Fibroblast of peridontal ligament (primary cell): ENCODE measurements around the gene ZC3H11A.
"Not testable (repeated sequence)": the region's sequence is repeated elsewhere in the genome, so short reads cannot be mapped to it uniquely, and the experiment has no call there.

ENCODE experiments used
- DNase-seq: peaks from one replicate; pipeline ENCODE4 v3.0.0-alpha.2; 2010; ENCODE audit errors: extremely low read depth

The ZC3H11A gene

DNA sequence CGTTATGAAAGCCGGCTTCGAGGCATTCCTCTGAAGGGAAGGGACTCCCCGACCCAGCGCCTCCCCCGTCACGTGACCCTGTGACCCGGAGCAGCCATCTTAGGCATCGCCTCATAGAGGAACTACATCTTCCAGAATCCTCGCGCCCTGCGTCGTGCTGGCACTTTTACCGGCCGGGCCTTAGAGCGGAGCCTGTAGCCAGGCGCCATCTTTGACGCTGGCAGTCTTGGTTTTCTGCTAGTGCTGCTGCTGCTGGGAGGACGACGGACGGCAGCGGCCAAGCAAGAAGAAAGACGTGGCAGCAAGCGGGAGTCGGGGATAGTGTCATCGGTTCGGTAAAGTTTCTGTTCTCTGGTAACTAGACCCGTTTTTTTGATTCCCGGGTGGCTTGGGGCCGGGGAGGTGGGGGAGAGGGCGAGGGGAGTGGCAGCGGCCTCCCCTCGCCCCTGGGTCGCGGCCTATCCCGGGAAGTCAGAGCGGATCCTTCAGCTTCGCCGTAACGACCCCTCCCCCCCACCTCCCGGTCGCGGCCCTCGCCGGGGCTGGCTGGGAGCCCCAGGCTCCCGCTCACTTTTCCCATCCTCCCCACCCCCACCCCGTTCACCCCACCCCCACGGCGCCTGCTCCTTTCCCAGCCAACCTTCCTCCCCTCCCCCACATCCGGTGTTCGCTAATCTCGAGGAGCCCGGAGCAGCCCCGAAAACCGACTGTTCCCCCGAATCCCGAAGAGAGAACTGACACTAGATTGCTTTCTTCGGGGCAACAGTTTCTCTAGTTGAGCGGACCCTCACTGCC, at the start of gene ZC3H11A, which contains the start of gene ZBED6:
ZC3H11A (plus strand) TSS at position 183 of the 795 bp plus-strand sequence. CDS start 21,448 bp downstream, outside the sequence.
ZBED6 (plus strand) TSS at position 183 of the 795 bp plus-strand sequence. CDS start 1,900 bp downstream, outside the sequence.
- DNase-seq = peak; percentile 98

DNA sequence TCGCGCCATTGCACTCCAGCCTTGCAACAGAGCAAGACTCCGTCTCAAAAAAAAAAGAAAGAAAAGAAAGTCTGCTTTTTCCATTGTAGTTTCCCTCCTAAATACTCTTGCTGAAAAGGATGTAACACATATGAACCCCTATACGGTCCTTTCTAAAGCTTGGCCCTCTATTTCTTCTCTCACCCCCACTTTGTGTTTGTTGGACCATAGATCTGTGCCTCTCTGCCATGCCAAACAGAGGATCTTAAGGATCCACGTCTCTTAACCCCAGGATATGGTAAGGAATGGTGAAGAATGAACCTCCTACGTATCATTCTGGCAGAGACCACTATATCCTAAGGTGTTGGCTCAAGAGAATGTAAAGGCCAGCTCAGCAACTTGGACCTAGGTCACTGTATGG, 49.1 kb upstream of the ZC3H11A start:
- no peak for DNase-seq

DNA sequence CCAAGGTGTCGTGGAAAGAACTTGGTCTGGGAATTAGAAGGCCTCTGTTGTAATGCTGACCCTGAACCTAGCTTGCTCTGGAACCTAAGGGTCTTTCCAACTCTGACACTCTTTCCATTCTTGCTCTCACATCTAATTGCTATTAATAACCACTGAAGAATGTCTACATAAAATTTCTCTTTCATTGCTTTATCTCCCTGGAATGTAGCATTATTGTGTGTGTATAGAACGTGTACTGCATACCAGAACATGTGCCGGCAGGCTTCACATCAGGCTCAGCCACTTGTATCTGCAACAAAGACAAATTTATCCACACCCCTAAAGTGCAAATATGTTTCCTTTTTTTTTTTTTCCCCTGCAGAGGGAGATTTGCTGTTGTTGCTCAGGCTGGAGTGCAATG, 44.4 kb upstream of the ZC3H11A start:
- DNase-seq = no peak

DNA sequence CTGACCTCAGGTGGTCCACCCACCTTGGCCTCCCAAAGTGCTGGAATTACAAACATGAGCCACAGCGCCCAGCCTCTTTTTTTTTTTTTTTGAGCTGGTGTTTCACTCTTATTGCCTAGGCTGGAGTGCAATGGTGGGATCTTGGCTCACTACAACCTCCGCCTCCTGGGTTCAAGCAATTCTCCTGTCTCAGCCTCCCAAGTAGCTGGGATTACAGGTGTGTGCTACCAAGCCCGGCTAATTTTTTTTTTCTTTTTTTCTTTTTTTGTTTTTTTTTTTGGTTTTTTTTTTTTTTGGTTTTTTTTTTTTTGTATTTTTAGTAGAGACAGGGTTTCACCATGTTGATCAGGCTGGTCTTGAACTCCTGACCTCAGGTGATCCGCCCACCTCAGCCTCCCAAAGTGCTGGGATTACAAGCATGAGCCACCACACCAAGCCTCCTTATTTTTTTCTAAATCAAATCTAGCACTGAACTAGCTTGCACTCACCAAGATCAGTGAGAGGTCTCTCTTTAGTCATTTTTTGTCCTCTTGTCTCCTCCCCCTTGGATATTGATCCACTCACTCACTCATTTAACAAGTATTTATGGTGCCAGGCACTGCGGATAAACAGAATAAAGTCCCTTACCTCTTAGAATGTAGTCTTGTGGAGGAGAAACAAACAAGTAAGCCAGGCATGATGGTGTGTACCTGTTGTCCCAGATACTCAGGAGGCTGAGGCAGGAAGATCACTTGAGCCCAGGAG, 43.6 kb upstream of the ZC3H11A start:
- not testable (repeated sequence) for DNase-seq

DNA sequence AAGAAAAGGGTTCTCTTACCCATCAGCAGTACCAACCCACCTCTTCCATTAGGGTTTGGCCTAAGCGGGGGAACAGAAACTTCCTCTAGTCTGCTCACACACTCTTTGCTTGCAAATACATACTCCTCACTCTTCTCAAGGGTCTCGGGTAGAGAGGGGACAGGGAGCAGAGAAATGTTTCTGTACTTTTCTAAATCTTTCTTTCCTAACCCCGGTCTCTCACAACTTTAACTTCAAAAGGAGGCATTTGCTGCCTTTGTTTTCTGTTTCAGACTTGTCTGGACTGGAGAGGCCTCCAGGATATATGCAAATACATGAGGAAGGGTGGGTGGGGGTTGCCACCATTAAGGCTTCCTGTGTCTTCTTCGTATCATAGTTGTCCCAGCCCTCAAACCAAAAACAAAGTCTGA, 41.0 kb upstream of the ZC3H11A start:
- no peak for DNase-seq

DNA sequence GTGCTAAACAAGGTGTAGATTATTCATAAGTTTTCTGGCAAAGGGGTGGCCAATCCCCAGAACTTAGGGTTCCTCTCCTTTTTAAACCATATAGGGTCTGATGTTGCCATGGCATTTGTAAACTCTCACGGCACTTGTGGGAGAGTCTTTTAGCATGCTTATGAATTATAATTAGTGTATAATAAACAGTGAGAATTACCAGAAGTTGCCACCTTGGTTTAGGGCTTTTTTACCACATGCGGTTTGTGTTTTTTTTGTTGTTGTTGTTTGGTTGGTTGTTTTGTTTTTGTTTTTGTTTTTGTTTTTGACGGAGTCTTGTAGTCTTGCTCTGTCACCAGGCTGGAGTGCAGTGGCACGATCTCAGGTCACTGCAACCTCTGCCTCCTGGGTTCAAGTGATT, 39.4 kb upstream of the ZC3H11A start:
- no peak for DNase-seq

DNA sequence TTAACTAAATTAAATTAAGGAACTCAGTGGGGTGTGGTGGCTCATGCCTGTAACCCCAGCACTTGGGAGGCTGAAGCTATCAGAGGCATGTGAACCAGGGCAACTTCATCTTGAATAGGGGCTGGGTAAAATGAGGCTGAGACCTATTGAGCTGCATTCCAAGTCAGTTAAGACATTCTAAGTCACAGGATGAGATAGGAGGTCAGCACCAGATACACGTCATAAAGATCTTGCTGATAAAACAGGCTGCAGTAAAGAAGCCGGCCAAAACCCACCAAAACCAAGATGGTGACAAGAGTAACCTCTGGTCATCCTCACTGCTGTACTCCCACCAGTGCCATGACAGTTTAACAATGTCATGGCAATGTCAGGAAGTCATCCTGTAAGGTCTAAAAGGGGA, 36.7 kb upstream of the ZC3H11A start:
- DNase-seq = not testable (repeated sequence)

DNA sequence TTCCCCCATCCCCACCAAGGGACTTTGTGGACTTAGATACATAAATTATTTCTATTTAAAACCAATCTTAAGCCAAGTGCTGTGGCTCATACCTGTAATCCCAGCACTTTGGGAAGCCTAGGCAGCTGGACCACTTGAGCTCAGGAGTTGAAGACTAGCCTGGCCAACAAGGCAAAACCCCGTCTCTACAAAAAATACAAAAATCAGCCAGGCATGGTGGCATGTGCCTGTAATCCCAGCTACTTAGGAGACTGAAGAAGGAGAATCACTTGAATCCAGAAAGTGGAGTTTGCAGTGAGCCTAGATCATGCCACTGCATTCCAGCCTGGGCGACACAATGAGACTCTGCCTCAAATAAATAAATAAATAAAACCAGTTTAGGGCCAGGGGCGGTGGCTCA, 34.9 kb upstream of the ZC3H11A start:
- DNase-seq = no peak

DNA sequence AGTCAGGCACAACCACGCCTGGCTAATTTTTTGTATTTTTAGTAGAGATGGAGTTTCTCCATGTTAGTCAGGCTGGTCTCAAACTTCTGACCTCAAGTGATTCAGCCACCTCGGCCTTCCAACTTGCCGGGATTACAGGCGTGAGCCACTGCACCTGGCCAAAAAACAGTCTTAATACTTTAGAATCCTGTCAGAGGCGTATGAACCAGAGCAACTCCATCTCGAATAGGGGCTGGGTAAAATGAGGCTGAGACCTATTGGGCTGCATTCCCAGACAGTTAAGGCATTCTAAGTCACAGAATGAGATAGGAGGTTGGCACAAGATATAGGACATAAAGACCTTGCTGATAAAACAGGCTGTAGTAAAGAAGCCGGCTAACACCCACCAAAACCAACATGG, 33.5 kb upstream of the ZC3H11A start:
- DNase-seq = not testable (repeated sequence)

DNA sequence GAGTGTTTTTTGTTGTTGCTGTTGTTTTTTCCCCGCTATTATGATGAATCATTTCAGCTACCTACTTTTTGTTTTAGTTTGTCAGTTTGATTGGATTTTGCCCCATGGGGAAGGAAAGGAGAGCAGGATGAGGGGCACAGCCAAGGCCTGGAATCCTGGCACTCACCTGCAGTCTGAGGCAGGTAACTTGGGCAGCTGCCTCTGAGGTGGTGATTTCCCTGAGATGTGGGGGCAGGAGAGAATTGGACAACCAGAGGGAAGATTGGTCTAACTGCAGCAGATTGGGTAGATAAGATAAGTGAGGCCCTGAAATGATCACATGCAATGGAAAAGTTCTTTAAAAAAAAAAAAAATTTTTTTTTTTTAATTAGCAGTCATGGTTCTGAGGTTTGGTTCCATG, 31.9 kb upstream of the ZC3H11A start:
- no peak for DNase-seq

DNA sequence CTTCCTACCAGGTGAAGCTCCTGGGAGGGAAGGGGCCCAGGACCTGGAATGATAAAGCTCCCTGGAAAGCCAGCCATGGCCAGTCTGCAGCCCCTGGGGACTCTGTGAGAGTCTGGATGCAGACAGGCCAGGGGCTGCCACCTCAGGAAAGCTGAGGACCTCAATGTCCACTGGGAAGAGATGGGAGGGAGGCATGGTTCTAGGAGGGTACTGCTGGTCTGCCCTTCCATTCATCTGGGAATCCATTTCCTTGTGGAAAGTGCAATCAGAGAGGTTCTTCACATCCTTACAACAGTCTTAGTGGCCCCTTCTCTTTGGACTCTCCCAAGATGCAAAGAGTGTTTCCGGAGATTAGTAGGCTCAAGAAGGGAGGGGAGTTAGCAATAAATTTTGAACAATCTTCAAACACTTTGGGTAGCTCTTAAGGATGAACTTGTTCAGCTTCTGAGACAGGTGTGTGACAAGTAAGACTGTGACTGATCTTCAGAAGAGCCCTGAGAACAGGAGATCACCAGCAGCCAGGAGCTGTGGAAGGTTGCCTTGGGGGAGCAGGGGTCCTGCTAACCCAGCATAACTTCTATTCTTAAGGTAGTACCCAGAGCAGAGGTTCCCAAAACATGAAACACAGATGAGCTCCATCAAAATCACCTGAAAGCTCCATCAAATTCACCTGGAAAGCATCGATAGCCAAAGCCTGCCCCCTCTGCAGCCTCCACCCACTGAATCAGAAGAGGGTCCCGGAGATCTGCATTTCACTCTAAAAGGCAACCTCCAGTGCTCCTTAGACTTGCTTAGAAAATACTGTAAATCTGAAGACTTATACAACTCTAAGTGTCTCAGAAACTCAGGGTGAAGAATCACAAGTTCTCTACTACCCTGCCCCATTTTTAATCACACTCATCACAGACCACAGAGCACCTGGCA, 31.1 kb upstream of the ZC3H11A start:
- DNase-seq = no peak

DNA sequence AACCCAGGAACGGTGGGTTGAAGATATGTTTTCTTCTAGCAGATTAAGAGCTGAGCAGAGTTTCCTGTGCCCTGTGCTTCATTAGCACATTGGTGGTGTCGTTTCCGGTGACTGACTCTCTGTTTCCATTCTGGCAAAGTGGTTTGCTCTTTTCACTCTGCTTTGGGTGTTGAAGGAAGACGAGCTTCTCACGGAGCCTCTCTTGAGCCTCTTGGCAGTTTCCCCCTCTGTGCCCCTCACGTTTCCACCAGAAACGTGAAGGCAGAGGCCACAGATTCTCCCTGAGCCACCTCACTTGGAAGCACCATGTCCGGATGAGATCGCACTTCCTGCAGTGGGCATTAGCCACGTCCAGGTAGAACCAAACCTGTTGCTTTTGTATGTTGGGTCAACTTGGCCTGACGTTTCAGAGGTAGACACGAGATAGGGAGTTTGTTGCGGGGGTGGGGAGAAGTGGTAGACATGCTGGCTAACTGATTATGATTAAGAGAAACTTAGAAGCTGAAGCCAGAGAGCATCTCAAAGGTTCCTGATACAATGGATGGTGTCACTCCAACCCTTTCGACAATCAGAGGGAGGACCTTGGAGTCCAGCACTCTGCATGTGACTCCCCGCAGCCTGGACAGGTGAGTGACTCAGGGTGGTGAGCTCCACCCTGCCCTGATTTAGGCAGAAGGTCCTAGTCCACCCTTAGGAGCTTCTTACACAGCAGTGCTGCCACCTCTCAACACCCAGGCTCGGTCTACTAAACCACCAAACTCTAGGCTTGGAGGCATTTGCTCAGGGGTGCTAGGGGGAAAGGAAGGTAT, 30.2 kb upstream of the ZC3H11A start, which contains the start of gene LAX1:
LAX1 (plus strand) TSS at position 155 of the 809 bp plus-strand sequence; CDS start at position 538, 383 bp downstream.
- DNase-seq = no peak

DNA sequence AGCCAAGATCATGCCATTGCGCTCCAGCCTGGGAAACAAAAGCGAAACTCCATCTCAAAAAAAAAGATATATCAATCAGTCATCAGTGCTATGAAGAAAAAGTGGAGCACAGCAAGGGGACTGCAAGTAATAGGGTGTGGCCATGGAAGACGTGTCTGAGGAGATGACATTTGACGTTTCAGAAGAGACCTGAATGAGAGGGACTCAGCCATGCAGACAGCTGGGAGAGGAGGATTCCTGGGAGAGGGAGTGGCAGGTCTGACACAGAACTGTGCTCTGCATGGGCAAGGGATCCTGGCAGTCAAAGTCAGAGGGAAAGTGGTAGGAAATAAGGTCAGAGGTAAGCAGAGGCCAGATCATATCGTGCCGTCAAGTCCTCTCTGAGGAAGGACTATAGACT, 27.2 kb upstream of the ZC3H11A start:
- DNase-seq = no peak

DNA sequence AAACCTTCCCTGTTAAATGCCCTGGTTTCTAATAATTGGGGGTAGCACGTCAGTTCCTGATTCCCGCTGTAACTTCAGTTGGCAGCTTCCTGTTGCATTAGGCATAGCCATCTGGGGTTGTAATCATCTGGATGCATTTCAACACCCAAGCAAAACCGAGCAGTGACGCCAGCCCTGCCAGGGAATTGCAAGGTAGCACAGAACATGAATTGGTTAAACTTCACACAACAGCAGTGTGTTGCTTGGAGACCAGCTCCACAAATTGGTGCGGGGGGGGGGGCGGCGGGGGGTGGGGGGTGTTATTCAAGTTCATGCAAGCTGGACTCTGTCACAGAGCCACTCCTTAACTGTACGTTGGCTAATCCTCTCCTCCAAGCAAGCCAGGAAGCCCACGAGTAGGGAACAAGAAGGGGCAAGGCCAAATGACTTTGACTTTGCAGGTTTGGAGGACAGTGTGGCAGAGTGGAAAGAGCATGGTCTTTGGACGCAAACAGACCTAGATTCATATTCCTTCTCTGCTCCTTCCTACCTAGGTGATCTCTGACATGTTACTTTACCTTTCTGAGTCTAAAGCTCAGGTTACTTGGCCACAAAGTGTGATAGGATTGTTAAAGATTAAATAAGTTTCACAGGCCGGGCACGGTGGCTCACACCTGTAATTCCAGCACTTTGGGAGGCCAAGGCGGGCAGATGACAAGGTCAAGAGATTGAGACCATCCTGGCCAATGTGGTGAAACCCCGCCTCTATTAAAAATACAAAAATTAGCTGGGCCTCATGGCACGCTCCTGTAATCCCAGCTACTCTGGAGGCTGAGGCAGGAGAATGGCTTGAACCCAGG, 25.7 kb upstream of the ZC3H11A start:
- peak; percentile 94 for DNase-seq

DNA sequence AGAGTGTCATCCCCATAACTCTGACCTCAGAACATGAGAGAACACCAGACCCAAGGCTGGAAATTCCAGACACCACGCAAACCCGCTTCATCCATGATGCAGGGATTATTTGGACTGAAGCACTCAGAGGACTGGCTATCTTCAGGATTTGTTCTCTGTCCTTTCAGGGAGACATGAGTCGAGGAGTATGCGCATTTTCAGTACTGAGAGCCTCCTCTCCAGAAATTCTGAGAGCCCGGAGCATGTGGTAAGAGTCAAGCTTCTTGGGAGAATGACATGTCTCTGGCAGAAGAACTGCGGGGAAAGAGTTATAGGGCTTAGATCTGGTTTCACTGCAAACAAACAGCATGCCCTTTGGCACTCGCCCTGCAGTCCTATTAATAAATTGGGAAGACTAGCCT, 23.5 kb upstream of the ZC3H11A start:
- no peak for DNase-seq

DNA sequence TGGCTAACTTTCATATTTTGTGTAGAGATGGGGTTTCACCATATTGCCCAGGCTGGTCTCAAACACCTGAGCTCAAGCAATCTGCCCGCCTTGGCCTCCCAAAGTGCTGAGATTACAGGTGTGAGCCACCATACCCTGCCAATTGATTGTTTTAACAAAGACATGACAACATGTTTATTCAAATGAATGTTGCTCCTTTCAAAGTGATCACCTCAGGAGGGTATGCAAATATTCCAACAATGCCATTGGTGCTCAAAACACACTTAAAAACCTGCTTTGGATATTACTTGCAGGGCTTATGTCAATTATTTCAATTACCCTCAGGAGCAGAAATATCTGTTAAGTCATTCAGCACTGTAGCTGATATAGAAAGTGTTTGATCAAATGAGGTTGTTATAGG, 22.6 kb upstream of the ZC3H11A start:
- DNase-seq = no peak

DNA sequence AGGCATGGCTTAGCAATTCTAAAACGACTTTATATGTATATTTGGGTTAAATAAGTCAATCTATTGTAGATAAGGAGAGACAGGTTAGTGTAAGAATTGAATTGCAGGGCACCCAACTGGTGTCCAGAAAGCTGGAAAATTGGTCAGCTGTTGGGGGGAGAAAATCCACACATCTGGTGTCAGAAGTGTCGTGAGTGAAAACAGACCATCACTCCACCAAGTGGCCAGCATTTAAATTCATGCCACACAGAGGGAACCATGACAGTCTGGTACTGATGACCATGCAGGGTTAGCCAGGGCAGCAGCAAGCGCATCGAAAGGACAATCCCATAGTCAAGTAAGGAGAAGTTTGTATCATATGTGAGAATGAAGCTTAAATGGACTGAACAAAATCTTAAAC, 18.8 kb upstream of the ZC3H11A start:
- no peak for DNase-seq

DNA sequence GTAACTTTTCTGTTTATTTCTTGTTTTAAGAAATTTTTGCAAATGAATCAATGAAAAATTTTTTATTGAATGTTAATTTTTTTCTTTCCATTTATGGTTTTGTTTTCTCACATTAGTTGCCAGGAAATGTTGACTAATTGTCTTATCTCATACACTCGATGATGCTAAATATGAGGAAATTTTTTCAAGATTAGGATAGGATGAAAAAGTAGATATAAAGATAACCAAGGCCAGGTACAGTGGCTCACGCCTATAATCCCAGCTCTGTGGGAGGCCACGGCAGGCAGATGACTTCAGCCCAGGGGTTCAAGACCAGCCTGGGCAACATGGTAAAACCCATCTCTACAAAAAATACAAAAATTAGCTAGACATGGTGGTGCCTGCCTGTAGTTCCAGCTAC, 17.8 kb upstream of the ZC3H11A start:
- DNase-seq = no peak

DNA sequence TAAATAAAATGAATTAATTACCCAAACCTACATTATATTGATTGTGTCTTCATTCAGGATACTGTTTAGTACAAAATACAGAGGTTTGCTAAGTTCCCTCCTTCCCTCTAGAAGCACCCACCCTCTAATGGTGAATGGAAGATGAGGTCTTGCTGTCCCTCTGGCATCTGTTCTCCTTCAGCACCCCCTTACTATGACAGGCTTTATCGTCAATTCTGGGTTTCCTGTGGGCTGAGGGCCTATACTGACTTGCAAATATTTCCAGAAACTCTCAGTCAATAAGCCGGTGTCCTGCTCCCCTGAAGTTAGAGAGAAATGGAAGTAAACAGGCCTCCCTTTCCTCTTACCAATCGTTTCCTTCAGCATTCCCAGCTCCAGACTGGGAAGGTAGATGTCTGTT, 17.3 kb upstream of the ZC3H11A start:
- no peak for DNase-seq

DNA sequence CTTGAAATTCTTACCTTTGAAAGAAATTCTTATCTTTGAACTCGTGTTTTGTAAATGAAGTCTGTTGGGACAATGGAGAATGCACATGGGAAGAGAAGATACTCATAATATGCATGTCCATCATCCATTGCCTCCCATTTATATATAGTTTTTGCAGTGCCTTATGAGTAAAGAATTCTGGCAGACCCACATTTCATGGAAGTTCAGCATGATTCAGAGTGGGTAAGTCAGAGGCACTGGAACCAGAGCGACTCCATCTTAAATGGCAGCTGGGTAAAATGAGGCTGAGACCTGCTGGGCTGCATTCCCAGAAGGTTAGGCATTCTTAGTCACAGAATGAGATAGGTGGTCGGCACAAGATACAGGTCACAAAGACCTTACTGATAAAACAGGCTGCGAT, 16.6 kb upstream of the ZC3H11A start:
- DNase-seq = no peak
